ENCODE data around the gene TRMO. TPM values are rescaled to one million over a fixed set of nuclear protein-coding genes. Genes with fewer than 3 reads are reported as not detected.

Gene TRMO
- total RNA-seq, 1 donor from 2014 or later, result 17.3 TPM

- DNase-seq (no peak), ATAC-seq (no peak)
- Histone ChIP-seq H3K27ac (no peak overlapping the region), H3K36me3 (no peaks in the 10 kb centered on the region), H3K27me3 (peaks cover 79% of the 10 kb centered on the region), H3K9me3 (no peaks in the 10 kb centered on the region), H3K4me1 (no peaks in the 10 kb centered on the region), H3K4me3 (no peak overlapping the region)
- intact Hi-C loops (cut with DNase I), result no loop called here
- TF ChIP-seq, protein P1, sequence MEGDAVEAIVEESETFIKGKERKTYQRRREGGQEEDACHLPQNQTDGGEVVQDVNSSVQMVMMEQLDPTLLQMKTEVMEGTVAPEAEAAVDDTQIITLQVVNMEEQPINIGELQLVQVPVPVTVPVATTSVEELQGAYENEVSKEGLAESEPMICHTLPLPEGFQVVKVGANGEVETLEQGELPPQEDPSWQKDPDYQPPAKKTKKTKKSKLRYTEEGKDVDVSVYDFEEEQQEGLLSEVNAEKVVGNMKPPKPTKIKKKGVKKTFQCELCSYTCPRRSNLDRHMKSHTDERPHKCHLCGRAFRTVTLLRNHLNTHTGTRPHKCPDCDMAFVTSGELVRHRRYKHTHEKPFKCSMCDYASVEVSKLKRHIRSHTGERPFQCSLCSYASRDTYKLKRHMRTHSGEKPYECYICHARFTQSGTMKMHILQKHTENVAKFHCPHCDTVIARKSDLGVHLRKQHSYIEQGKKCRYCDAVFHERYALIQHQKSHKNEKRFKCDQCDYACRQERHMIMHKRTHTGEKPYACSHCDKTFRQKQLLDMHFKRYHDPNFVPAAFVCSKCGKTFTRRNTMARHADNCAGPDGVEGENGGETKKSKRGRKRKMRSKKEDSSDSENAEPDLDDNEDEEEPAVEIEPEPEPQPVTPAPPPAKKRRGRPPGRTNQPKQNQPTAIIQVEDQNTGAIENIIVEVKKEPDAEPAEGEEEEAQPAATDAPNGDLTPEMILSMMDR (IDR thresholded peaks at IDR 0.05), result no peak
Observed at GRCh38 chr9:97858393-97858713, 63.9 kb downstream of the TRMO start.

DNA sequence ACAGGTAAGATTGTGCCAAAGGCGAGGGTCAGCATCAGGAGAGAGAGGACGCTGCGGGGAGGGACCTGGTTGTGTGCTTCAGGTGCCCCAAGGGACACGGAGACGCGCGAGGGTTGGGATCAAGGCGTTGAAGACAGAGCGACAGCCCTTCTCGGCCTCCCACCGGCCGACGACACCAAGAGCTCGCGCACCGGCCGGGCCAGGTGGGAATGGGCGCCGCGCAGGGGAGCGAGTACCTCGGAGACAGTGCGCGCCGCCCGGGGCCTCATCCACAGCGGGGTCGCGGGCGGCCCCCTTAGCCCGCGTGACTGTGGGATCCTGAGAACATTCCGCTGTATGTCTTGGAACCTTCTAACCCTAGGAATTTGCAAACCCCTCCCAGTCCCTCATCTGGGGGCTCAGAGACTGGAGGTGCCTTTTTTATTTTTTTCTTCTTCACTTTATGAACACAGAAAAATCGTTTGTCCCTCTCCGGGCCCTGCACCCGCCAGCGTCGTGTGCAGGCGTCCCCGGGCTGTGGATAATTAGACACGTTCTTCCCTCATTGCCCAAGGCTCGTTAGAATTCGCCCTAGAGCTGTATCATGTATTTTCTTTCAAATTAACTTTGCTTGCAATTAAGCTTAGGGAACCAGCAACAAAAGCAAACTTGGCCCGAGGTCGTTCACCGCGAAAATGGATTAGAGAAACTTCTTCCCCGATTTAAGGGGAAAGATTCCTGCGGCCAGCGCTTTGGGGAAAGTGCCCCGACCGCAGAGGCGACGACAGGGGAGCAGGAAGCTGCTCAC, 64.5 kb downstream of the TRMO start:
- TF ChIP-seq, protein P1 (IDR thresholded peaks at IDR 0.05), result no peak
- intact Hi-C loops (cut with DNase I), result no loop called here
- Histone ChIP-seq H3K4me3 (no peak overlapping the region), H3K9me3 (no peaks in the 10 kb centered on the region), H3K27ac (no peak overlapping the region), H3K27me3 (peaks cover 84% of the 10 kb centered on the region), H3K4me1 (no peaks in the 10 kb centered on the region), H3K36me3 (no peaks in the 10 kb centered on the region)
- DNase-seq (no peak), ATAC-seq (no peak)

DNA sequence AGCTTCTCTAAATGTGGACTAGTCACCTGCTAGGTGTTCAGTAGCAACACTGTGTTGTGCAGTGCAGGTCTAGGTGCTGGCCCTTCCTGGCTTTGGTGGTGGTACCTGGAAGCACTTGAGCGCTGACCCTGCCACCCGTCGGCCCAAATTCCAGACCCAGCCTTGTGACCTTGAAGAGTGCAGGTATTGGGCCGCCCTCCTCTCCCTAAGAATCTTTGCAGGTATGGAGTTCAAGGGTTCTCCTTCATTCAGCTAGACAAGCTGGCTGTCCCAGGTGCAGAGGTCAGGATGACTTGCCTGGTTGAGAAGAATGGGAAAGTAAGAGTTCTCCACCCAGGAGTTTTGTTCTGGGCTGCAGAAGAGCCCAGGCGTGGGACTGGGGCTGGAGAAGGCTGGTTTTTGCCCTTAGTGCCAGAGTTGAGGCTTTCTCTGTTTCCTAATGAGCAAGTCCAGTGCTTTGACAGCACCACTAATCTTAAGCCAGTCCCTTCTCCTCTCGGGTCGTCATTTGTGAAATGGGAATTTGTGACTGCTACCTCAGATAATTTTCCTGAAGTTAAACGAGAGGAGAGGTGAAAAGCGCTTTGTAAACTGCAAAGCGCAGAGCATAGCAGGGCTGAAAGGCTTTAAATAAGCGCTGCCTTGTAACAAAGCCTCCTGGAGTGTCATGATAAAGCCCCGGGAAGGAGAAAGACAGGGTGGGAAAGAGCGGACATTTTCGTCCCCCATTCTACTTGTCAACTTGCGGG, 65.3 kb downstream of the TRMO start:
- Histone ChIP-seq H3K27ac (no peak overlapping the region), H3K36me3 (no peaks in the 10 kb centered on the region), H3K27me3 (peaks cover 92% of the 10 kb centered on the region), H3K4me3 (no peak overlapping the region), H3K4me1 (no peaks in the 10 kb centered on the region), H3K9me3 (no peaks in the 10 kb centered on the region)
- ATAC-seq (no peak), DNase-seq (no peak)
- intact Hi-C loops (cut with DNase I), result no loop called here
- TF ChIP-seq, protein P1 (IDR thresholded peaks at IDR 0.05), result no peak

DNA sequence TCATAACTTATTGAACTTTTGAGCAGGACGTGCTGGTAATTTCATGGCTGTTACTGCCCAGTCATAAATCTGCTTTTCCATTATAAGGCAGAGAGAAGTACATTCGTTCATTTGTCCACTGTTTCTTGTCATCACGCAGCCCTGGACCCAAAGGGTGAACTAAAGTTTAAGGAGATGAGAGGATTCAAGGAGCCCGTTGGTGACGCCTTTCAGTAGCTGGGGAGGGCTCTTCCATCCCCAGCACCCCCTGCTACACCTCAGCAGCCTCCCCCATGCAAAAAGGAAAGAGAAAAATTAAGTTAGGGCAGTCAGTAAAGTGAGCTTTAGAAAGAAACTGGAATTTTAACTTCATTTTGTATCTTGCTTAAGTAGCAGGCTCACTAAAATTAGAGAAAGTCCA, 66.4 kb downstream of the TRMO start:
- no peak for ATAC-seq
- no peak for DNase-seq
- H3K36me3 ChIP-seq, result no peaks in the 10 kb centered on the region
- no peak overlapping the region for H3K4me3 ChIP-seq
- no peak overlapping the region for H3K27ac ChIP-seq
- no peaks in the 10 kb centered on the region for H3K9me3 ChIP-seq
- no peaks in the 10 kb centered on the region for H3K4me1 ChIP-seq
- H3K27me3 ChIP-seq, result peaks cover 98% of the 10 kb centered on the region
- intact Hi-C loops (cut with DNase I), result no loop called here
- TF ChIP-seq, protein P1 (IDR thresholded peaks at IDR 0.05), result no peak

DNA sequence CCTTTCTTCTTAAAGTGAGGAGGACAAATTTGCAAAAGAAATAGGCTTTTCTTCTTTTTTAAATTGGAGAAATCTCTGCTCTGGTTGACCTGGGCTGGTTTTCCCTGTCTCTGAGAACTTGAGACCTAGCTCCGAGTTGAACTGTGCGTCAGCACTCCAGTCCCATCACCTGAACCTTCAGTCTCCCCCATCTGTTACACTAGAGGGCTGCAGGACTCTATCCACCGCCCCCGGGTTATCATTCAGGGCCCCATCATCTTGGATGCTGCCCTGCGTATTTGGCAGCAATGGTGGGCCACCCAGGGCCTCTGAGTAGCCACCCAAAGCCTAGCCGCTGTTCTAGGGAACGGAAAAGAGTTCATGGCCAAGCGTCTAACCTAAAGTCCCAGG, 66.8 kb downstream of the TRMO start:
- intact Hi-C loops (cut with DNase I), result no loop called here

More for the DNA sequence above, 66.8 kb downstream of the TRMO start:
- H3K36me3 ChIP-seq, result no peaks in the 10 kb centered on the region
- H3K9me3 ChIP-seq, result no peaks in the 10 kb centered on the region
- H3K4me3 ChIP-seq, result no peak overlapping the region
- ATAC-seq (no peak), DNase-seq (no peak)
- H3K27me3 ChIP-seq, result peaks cover 98% of the 10 kb centered on the region
- H3K4me1 ChIP-seq, result no peaks in the 10 kb centered on the region
- H3K27ac ChIP-seq, result no peak overlapping the region
- TF ChIP-seq, protein P1 (IDR thresholded peaks at IDR 0.05), result no peak

Measured in upper lobe of right lung (tissue), 1 donor.